Peyer's patch (tissue), 4 donors: ENCODE results near the gene ARHGEF4.

Experiments used
- POLR2A ChIP-seq, 2 donors: fragments of 450-650 bp; IDR thresholded peaks; one replicate each; pipeline ENCODE4 v1.5.1; 2017; ENCODE audit warnings: antibody characterized with exemption in 2 of 2, mild to moderate bottlenecking in 2 of 2, moderate library complexity in 2 of 2
- TF ChIP-seq, protein P1 (sequence below), 6 experiments: fragments of 450-650 bp in 4 of 6; fragments of 200-600 bp in 2 of 6; sonication (generic) in 1 of 6; IDR thresholded peaks; one replicate each; pipeline ENCODE4 v1.5.1; 2017 to 2019; ENCODE audit warnings: antibody characterized with exemption in 6 of 6, mild to moderate bottlenecking in 3 of 6, moderate library complexity in 1 of 6

DNA sequence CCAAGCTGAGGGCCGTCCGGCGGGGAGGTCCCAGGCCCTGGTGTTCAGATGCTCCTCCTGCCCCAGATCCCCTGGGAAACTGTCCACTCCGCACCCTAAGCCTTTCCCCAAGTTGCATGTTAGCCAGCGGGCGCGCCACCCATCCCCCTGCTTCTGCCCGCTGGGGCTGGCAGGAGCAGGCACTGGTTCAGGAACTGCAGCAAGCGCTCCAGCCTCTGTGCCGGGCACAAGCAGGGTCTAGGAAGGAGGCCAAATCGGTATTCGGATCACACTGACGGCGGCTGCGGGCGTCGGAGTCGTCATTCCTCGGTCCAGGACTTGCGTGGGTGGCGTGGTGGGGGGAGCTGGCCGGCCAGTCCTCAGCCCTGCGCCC lies 202.8 kb downstream of the ARHGEF4 start:
- no peak for TF ChIP-seq POLR2A (IDR thresholded peaks at IDR 0.05)
- TF ChIP-seq, protein P1, sequence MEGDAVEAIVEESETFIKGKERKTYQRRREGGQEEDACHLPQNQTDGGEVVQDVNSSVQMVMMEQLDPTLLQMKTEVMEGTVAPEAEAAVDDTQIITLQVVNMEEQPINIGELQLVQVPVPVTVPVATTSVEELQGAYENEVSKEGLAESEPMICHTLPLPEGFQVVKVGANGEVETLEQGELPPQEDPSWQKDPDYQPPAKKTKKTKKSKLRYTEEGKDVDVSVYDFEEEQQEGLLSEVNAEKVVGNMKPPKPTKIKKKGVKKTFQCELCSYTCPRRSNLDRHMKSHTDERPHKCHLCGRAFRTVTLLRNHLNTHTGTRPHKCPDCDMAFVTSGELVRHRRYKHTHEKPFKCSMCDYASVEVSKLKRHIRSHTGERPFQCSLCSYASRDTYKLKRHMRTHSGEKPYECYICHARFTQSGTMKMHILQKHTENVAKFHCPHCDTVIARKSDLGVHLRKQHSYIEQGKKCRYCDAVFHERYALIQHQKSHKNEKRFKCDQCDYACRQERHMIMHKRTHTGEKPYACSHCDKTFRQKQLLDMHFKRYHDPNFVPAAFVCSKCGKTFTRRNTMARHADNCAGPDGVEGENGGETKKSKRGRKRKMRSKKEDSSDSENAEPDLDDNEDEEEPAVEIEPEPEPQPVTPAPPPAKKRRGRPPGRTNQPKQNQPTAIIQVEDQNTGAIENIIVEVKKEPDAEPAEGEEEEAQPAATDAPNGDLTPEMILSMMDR (IDR thresholded peaks at IDR 0.05), result no peak
